ENCODE data around the gene LCOR. TPM values are rescaled to one million over a fixed set of nuclear protein-coding genes. Genes with fewer than 3 reads are reported as not detected.

LCOR gene
- total and polyA plus RNA-seq, 9 of the 15 experiments (the other 6 are each of a cell fraction or from before 2014, with no cell fraction given): 3.6 to 25.2 (median 14.4) TPM

DNA sequence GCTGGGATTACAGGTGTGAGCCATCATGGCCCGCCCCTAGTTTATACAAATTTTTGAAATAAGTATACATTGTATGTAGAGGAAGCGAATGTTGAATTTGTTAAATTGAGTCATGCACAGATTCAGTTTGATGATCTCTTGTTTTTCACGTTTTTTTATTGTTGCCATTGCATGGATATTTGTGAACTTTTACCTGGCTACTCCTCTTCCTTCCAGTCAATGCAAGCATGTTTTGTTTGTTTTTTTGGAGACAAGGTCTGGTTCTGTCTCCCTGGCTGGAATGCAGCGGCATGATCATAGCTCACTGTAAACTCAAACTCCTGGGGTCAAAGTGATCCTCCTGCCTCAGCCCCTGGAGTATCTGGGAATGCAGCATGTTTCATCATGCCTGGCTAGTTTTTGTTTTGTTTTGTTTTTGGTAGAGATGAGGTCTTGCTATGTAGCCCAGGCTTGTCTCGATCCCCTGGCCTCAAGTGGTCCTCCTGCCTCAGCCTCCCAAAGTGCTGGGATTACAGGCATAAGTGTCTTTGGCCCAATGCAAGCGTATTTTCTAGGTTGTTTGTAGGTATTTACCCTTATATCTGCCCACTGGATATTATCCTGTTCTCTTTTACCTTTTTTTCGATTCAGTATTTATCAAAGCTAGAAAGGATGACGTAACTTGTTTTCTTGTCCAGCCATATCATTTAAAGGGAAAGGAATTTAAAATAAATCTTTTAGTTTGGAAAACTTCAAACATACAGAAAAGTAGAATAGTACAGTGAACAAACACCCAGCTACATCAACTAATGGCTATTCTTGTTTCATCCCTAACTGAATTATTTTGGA lies 11.0 kb downstream of the LCOR start:
- BruUV-seq (replicated peaks): no TSS peak

More for the DNA sequence above, 11.0 kb downstream of the LCOR start:
- no peak overlapping the region for H3K27ac ChIP-seq (ENCODE audit: extremely low read depth, low read depth, low read length)
- ChIA-PET POLR2A (no interaction called here), CTCF (ENCODE audit: low intra/inter-chr PET ratio) (no interaction called here)
- H3K27me3 ChIP-seq (ENCODE audit: control insufficient read depth in 2 of 2, insufficient read depth in 2 of 2, low read length in 2 of 2): no peaks in the 10 kb centered on the region
- H4K20me1 ChIP-seq (replicated peaks; ENCODE audit: control insufficient read depth, insufficient read depth, low read length): peaks cover 6% of the 10 kb centered on the region; the same call in 1 of the 2 replicates
- FAIRE-seq (no peak), ATAC-seq (no peak), DNase-seq (ENCODE audit: extremely low read depth in 1 of 4, low spot score in 3 of 4) (no peak)
- no peaks in the 10 kb centered on the region for H3K9me3 ChIP-seq (replicated peaks; ENCODE audit: control insufficient read depth, insufficient read depth, low read depth, low read length)
- no peak overlapping the region for H3K4me3 ChIP-seq
- in situ Hi-C loops (cut with MboI): no loop called here
- peaks cover 0 to 4% of the 10 kb centered on the region in 2 experiments; a peak in 2 of 5 replicates for H3K4me1 ChIP-seq (replicated peaks in 1 of 2; ENCODE audit: control insufficient read depth in 2 of 2, insufficient read depth in 2 of 2, low read length in 2 of 2)
- no peak overlapping the region for H2AFZ ChIP-seq (ENCODE audit: low read depth, low read length)
- TF ChIP-seq TBP (optimal IDR thresholded peaks at IDR 0.05; ENCODE audit: low read depth, low read length) (no peak), ZNF174 (CRISPR knock-in tag; IDR thresholded peaks at IDR 0.05) (no peak)
- TF ChIP-seq, protein P1, sequence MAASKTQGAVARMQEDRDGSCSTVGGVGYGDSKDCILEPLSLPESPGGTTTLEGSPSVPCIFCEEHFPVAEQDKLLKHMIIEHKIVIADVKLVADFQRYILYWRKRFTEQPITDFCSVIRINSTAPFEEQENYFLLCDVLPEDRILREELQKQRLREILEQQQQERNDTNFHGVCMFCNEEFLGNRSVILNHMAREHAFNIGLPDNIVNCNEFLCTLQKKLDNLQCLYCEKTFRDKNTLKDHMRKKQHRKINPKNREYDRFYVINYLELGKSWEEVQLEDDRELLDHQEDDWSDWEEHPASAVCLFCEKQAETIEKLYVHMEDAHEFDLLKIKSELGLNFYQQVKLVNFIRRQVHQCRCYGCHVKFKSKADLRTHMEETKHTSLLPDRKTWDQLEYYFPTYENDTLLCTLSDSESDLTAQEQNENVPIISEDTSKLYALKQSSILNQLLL (CRISPR knock-in tag; IDR thresholded peaks at IDR 0.05; ENCODE audit: borderline replicate concordance): no peak
- H3K4me2 ChIP-seq (ENCODE audit: insufficient read depth, low read length): no peak overlapping the region
- peaks cover 97% of the 10 kb centered on the region for H3K79me2 ChIP-seq (ENCODE audit: control insufficient read depth, insufficient read depth, low read length)
- no peak overlapping the region for H3K9ac ChIP-seq (ENCODE audit: insufficient read depth in 1 of 2, low read depth in 2 of 2, low read length in 2 of 2)
- 60% methylated on average over 7 of the region's 8 CpGs for WGBS (ENCODE audit: insufficient coverage, low coverage, missing lambda C conversion rate)
- H3K9me1 ChIP-seq (ENCODE audit: control insufficient read depth, insufficient read depth, low read length): no peaks in the 10 kb centered on the region
- intact Hi-C loops (cut with micrococcal nuclease): no loop called here
- peaks cover 1% of the 10 kb centered on the region; the same call in 1 of the 3 replicates for H3K36me3 ChIP-seq (ENCODE audit: control insufficient read depth, insufficient read depth, low read length)
